K562 (cell line): Measurements from ENCODE around the gene EGFL7. TPM values are rescaled to one million over a fixed set of nuclear protein-coding genes. Genes with fewer than 3 reads are reported as not detected.

Experiments used
- ELK3 ChIP-seq: fragments of 450-650 bp; formaldehyde crosslinking; IDR thresholded peaks from 2 replicates; pipeline ENCODE4 v1.4.0; 2020; ENCODE audit warnings: mild to moderate bottlenecking
- ESRRB ChIP-seq: fragments of 250-450 bp; sonication (Bioruptor Pico); IDR thresholded peaks from 2 replicates; pipeline ENCODE4 v1.5.0; 2020; ENCODE audit warnings: mild to moderate bottlenecking, moderate library complexity, borderline replicate concordance
- IRF1 ChIP-seq: sonication (generic); formaldehyde crosslinking; IDR thresholded peaks from 2 replicates; pipeline ENCODE4 v1.8.0; 2022; ENCODE audit warnings: missing genetic modification reagents, mild to moderate bottlenecking, borderline replicate concordance
- MAX ChIP-seq: sonication (generic); formaldehyde crosslinking; IDR thresholded peaks from 2 replicates; pipeline ENCODE4 v1.9.0; 2022; ENCODE audit warnings: mild to moderate bottlenecking, missing genetic modification reagents
- NELFE ChIP-seq: IDR thresholded peaks from 2 replicates; pipeline ENCODE4 v1.6.1; 2011; ENCODE audit warnings: mild to moderate bottlenecking; ENCODE audit not compliant: insufficient read depth, insufficient read length
- SNRNP70 ChIP-seq: fragments of 200-400 bp; formaldehyde crosslinking; optimal IDR thresholded peaks from 2 replicates; pipeline ENCODE3; 2017; ENCODE audit warnings: low read depth, low read length
- TAF1 ChIP-seq: IDR thresholded peaks from 2 replicates; pipeline ENCODE4 v1.6.1; 2011; ENCODE audit warnings: mild to moderate bottlenecking, low read length, moderate library complexity; ENCODE audit not compliant: insufficient read depth, control insufficient read depth, severe bottlenecking; ENCODE audit errors: extremely low read depth
- TOE1 ChIP-seq, 2 experiments: fragments of 450-650 bp in 1 of 2; sonication (generic) in 1 of 2; formaldehyde crosslinking in 1 of 2; IDR thresholded peaks; 2 replicates each; pipeline versions ENCODE4 v1.7.1 to v1.8.0; 2016 to 2022; ENCODE audit warnings: borderline replicate concordance in 2 of 2, mild to moderate bottlenecking in 2 of 2, antibody characterized with exemption in 1 of 2, inconsistent platforms in 1 of 2, low read depth in 1 of 2, missing genetic modification reagents in 1 of 2, moderate library complexity in 1 of 2
- ZBTB40 ChIP-seq, 2 experiments: fragments of 450-650 bp in 1 of 2; sonication (generic) in 1 of 2; formaldehyde crosslinking in 1 of 2; IDR thresholded peaks; 2 replicates each; pipeline versions ENCODE4 v1.7.1 to v1.9.0; 2016 to 2022; ENCODE audit warnings: inconsistent platforms in 1 of 2, mild to moderate bottlenecking in 1 of 2, missing genetic modification reagents in 1 of 2
- ZBTB5 ChIP-seq: fragments of 450-650 bp; IDR thresholded peaks from 2 replicates; pipeline ENCODE4 v1.6.1; 2017; ENCODE audit warnings: antibody characterized with exemption
- polyA plus RNA-seq, 8 experiments: library from polyadenylated mRNA; depleted of rRNA in 4 of 8; stranded (reverse) in 5 of 8; unstranded in 3 of 8; fragments of >200 nt; fragmentation: Nextera tagmentation in 2 of 8; fragmentation: Illumina TruSeq in 1 of 8; extraction: Ambion mirVana in 2 of 8; extraction: Trizol in 1 of 8; gene quantifications; 2 replicates each; pipeline versions ENCODE4 v1.2.1 to v1.2.3, GENCODE V29; 2011 to 2014; ENCODE audit warnings: inconsistent platforms in 1 of 8, missing spikeins in 1 of 8
- total RNA-seq, 7 experiments: library from RNA; depleted of rRNA in 6 of 7; stranded (reverse); fragments of >200 nt in 6 of 7; fragmentation: Illumina TruSeq in 2 of 7; extraction: Trizol in 2 of 7; gene quantifications; 2 replicates each; pipeline versions ENCODE4 v1.2.1 to v1.2.3, GENCODE V29; 2011 to 2021; ENCODE audit warnings: low replicate concordance in 1 of 7

The EGFL7 gene
- total and polyA plus RNA-seq, 9 of the 15 experiments (the other 6 are each of a cell fraction or from before 2014, with no cell fraction given): 1.5 to 286 (median 55.5) TPM

GRCh38 chr9:136686794-136687711 lies 24.3 kb downstream of the EGFL7 start, which contains the start of gene AGPAT2 (continued):
- TF ChIP-seq ZBTB40 (IDR thresholded peaks at IDR 0.05) (peak; percentile 81), ZBTB40 (CRISPR knock-in tag; IDR thresholded peaks at IDR 0.05) (no peak), IRF1 (CRISPR knock-in tag) (no peak), TAF1 (peak; percentile 50), ESRRB (no peak), TOE1 (IDR thresholded peaks at IDR 0.05; ENCODE audit: borderline replicate concordance) (no peak; the same call in 1 of the 2 replicates), TOE1 (CRISPR knock-in tag; IDR thresholded peaks at IDR 0.05; ENCODE audit: borderline replicate concordance, low read depth) (no peak), ZBTB5 (no peak), SNRNP70 (no peak), NELFE (no peak), ELK3 (CRISPR knock-in tag) (no peak), MAX (CRISPR knock-in tag) (peak; percentile 74)
